ENCODE measurements around the gene SLC6A19. TPM values are rescaled to one million over a fixed set of nuclear protein-coding genes. Genes with fewer than 3 reads are reported as not detected.

SLC6A19 gene
- total and polyA plus RNA-seq, 2 of the 4 experiments (the other 2 are of a cell fraction): not detected

DNA sequence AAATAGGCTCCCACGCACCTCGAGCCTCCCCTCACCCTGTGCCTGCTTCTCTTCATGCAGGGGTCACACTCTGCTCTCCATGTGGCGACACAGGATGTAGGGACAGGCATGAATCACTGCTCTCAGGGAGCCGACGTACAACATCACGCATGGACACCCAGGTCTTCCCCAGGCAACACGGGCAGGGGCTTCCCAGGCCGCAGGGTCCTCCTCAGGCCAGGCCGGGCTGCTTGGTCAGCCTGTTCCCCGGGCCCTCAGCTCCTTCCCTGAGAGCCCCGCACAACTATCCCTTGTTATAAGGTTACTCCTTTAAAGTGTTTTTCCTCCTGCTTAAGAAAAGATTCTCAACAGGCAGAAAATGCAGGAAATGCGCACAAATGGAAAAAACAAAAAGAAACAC lies 24.8 kb downstream of the SLC6A19 start:
- no peak overlapping the region for H3K9ac ChIP-seq (ENCODE audit: low read depth, low read length)
- DNase-seq: no peak
- WGBS, 2 experiments (ENCODE audit: extremely low coverage in 2 of 2, insufficient read length in 1 of 2): 59% methylated on average over 3 of the region's 12 CpGs; no CpG with 5 or more reads in 1 of the 2 experiments
- no peak overlapping the region for H4K5ac ChIP-seq (ENCODE audit: low read depth, low read length)
- no peaks in the 10 kb centered on the region for H3K79me1 ChIP-seq (ENCODE audit: low read depth in 1 of 2, low read length in 2 of 2)
- H3K27ac ChIP-seq (ENCODE audit: insufficient read depth, low read length): no peak overlapping the region
- no peaks in the 10 kb centered on the region for H4K20me1 ChIP-seq (ENCODE audit: insufficient read depth, low read length)
- H2AK5ac ChIP-seq (ENCODE audit: low read depth, low read length): no peak overlapping the region
- no peak overlapping the region for H3K4me2 ChIP-seq (ENCODE audit: low read depth, low read length)
- POLR2A ChIA-PET (ENCODE audit: unreplicated experiment): no interaction called here
- BruUV-seq (replicated peaks): no TSS peak
- H3K56ac ChIP-seq (ENCODE audit: extremely low read depth, insufficient read depth, low read length): no peak overlapping the region
- in situ Hi-C loops (cut with MboI; ENCODE audit: low sequenced_read_pairs): no loop called here
- no peak overlapping the region for H4K8ac ChIP-seq (ENCODE audit: low read depth in 2 of 2, low read length in 2 of 2)
- no peak overlapping the region for H4K91ac ChIP-seq (ENCODE audit: insufficient read depth, low read depth, low read length)
- TF ChIP-seq SMC3 (IDR thresholded peaks at IDR 0.05; ENCODE audit: low read depth, low read length) (no peak), MXI1 (IDR thresholded peaks at IDR 0.05; ENCODE audit: borderline replicate concordance, low read depth, low read length) (no peak), FOS (IDR thresholded peaks at IDR 0.05; ENCODE audit: low read depth, low read length) (no peak), POLR2A (IDR thresholded peaks at IDR 0.05; ENCODE audit: low read depth, low read length) (no peak), BHLHE40 (IDR thresholded peaks at IDR 0.05; ENCODE audit: low read depth, low read length) (no peak), CTCF (conservative IDR thresholded peaks at IDR 0.05; ENCODE audit: low read depth, low read length) (no peak), CHD1 (IDR thresholded peaks at IDR 0.05; ENCODE audit: low read depth, low read length) (no peak), MAZ (IDR thresholded peaks at IDR 0.05; ENCODE audit: borderline replicate concordance, low read depth, low read length) (no peak), USF2 (IDR thresholded peaks at IDR 0.05; ENCODE audit: low read depth, low read length) (no peak), RFX5 (IDR thresholded peaks at IDR 0.05; ENCODE audit: low read depth, low read length) (no peak), RAD21 (IDR thresholded peaks at IDR 0.05; ENCODE audit: low read length) (no peak), NFE2L2 (IDR thresholded peaks at IDR 0.05; ENCODE audit: low read depth, low read length) (no peak), MAFK (IDR thresholded peaks at IDR 0.05; ENCODE audit: low read depth, low read length) (no peak), CEBPB (IDR thresholded peaks at IDR 0.05; ENCODE audit: low read depth, low read length) (no peak), RCOR1 (IDR thresholded peaks at IDR 0.05; ENCODE audit: insufficient replicate concordance, low read length) (no peak), ELK1 (IDR thresholded peaks at IDR 0.05; ENCODE audit: borderline replicate concordance, low read depth, low read length) (no peak)
- CTCF ChIA-PET: no interaction called here
- H2AFZ ChIP-seq (replicated peaks; ENCODE audit: low read length, poor library complexity): peak overlapping the region; percentile 11
- no peak overlapping the region for H2BK20ac ChIP-seq (ENCODE audit: low read depth, low read length)
- no peak overlapping the region for H2BK120ac ChIP-seq (ENCODE audit: low read depth, low read length)
- no peak overlapping the region for H2AK9ac ChIP-seq (replicated peaks; ENCODE audit: low read depth, low read length, poor library complexity)
- H3K4me3 ChIP-seq (ENCODE audit: insufficient read depth, low read depth, low read length): no peak overlapping the region
- no peaks in the 10 kb centered on the region for H3K9me1 ChIP-seq (ENCODE audit: insufficient read depth, low read length)
- no peak overlapping the region for H3K23ac ChIP-seq (ENCODE audit: low read depth, low read length)
- H3K9me3 ChIP-seq (ENCODE audit: control insufficient read depth, insufficient read depth, low read length): no peaks in the 10 kb centered on the region; the same call in none of the 2 replicates
- no peak overlapping the region for H2BK15ac ChIP-seq (ENCODE audit: low read depth, low read length)
- H3K27me3 ChIP-seq (ENCODE audit: control insufficient read depth, insufficient read depth, low read length): peaks cover 2% of the 10 kb centered on the region; the same call in 1 of the 2 replicates
- no peak for ATAC-seq (ENCODE audit: low read depth)
- no peak overlapping the region for H3K14ac ChIP-seq (replicated peaks; ENCODE audit: low read depth, low read length)
- no peak overlapping the region for H2BK5ac ChIP-seq (ENCODE audit: low read depth, low read length, poor library complexity, severe bottlenecking)
- H3K4me1 ChIP-seq (ENCODE audit: control insufficient read depth, insufficient read depth, low read length): no peaks in the 10 kb centered on the region; the same call in 1 of the 2 replicates
- H3K36me3 ChIP-seq (ENCODE audit: control insufficient read depth, insufficient read depth, low read length): no peaks in the 10 kb centered on the region
- no peak overlapping the region for H3K18ac ChIP-seq (ENCODE audit: low read depth, low read length)
- intact Hi-C loops (cut with micrococcal nuclease): no loop called here
- dilution Hi-C loops (cut with HindIII; ENCODE audit: low sequenced_read_pairs, unreplicated experiment): no loop called here
- no peak overlapping the region for H3K4ac ChIP-seq (ENCODE audit: low read depth, low read length)

Measured in IMR-90 (cell line).